ENCODE data around the gene SLC15A1. TPM values are rescaled to one million over a fixed set of nuclear protein-coding genes. Genes with fewer than 3 reads are reported as not detected.

The SLC15A1 gene
- total RNA-seq, 1 experiment from 2014 or later: 1.9 TPM

DNA sequence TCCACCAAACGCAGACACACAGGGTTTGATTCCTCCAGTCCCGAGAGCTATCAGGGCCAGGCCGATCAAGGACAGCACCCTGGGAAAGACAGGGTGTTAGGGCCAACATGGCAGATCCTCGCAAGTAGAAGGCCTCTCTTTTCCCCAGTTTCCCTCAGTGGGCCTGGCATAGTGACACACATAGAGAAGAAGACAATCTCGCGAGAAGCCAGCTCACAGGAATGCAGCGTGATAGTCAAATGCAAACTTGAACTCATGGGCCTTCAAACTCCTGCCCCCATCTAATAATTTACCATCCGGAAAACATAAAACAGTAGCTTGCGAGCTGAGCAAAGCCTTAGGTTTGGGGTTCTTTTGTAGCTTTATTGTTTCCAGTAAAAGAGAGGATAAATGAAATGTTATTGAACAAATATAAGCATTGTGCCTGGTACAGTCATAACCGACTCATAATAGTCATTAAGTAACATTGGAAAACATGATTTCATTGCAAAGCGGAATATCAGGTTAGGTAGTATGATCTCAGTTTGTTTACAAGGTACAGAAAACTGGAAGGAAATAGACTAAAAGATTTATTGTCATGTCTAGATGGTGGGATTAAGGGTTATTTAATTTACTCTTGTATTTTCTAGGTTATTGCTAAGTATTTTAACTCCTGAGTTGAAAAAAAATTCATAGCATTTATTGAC lies 30.5 kb downstream of the SLC15A1 start:
- Histone ChIP-seq H2BK15ac (ENCODE audit: low read depth, low read length) (no peak overlapping the region), H3K27ac (ENCODE audit: insufficient read length, low read depth, low read length) (no peak overlapping the region), H3K4ac (ENCODE audit: low read depth, low read length) (no peak overlapping the region), H3K9ac (ENCODE audit: extremely low read depth, insufficient read length, low read length) (no peak overlapping the region), H2BK120ac (ENCODE audit: low read depth, low read length, poor library complexity, severe bottlenecking) (no peak overlapping the region), H3K56ac (ENCODE audit: insufficient read length, low read depth, low read length) (no peak overlapping the region), H3K27me3 (ENCODE audit: insufficient read depth, low read length) (no peaks in the 10 kb centered on the region), H3T11ph (ENCODE audit: low read length) (no peak overlapping the region), H3K79me1 (ENCODE audit: insufficient read depth, low read depth, low read length, poor library complexity, severe bottlenecking) (no peaks in the 10 kb centered on the region), H3K4me2 (ENCODE audit: insufficient read depth, insufficient read length, low read length) (no peak overlapping the region), H2BK20ac (ENCODE audit: low read depth, low read length, poor library complexity, severe bottlenecking) (no peak overlapping the region), H3K23ac (ENCODE audit: insufficient read length, low read depth, low read length) (no peak overlapping the region), H4K5ac (ENCODE audit: insufficient read length, low read depth, low read length) (no peak overlapping the region), H2AK5ac (ENCODE audit: insufficient read length, low read length) (no peak overlapping the region), H3K4me1 (ENCODE audit: insufficient read depth, low read length) (no peaks in the 10 kb centered on the region), H4K20me1 (ENCODE audit: control insufficient read depth, insufficient read depth, insufficient read length) (no peaks in the 10 kb centered on the region), H3K79me2 (ENCODE audit: insufficient read depth, low read length) (no peaks in the 10 kb centered on the region), H3K9me3 (ENCODE audit: control insufficient read depth, low read depth, low read length) (no peaks in the 10 kb centered on the region), H4K8ac (replicated peaks; ENCODE audit: insufficient read length, low read depth, low read length) (no peak overlapping the region), H2AFZ (ENCODE audit: low read length) (no peak overlapping the region), H2BK12ac (ENCODE audit: insufficient read length, low read depth, low read length) (no peak overlapping the region), H3K23me2 (ENCODE audit: insufficient read length, low read depth, low read length, poor library complexity, severe bottlenecking) (no peaks in the 10 kb centered on the region), H3K14ac (ENCODE audit: insufficient read depth, low read length) (no peak overlapping the region), H3K18ac (ENCODE audit: insufficient read length, low read depth, low read length) (no peak overlapping the region), H2BK5ac (ENCODE audit: insufficient read length, low read length) (no peak overlapping the region), H4K91ac (ENCODE audit: insufficient read length, low read depth, low read length) (no peak overlapping the region)
- Mint-ChIP-seq H3K9me3 (no peaks in the 10 kb centered on the region; a peak in 1 of 5 replicates), H3K4me1 (no peaks in the 10 kb centered on the region), H3K36me3 (ENCODE audit: insufficient read depth in 1 of 3, low read depth in 3 of 3) (no peaks in the 10 kb centered on the region), H3K27ac (no peak overlapping the region), H3K27me3 (ENCODE audit: low read depth) (no peaks in the 10 kb centered on the region), H3K4me3 (no peak overlapping the region)
- DNase-seq: no peak
- no CpG with 5 or more reads among the region's 11 CpGs for WGBS (ENCODE audit: extremely low coverage, insufficient read length, low lambda C conversion rate)
- TF ChIP-seq, protein P1, sequence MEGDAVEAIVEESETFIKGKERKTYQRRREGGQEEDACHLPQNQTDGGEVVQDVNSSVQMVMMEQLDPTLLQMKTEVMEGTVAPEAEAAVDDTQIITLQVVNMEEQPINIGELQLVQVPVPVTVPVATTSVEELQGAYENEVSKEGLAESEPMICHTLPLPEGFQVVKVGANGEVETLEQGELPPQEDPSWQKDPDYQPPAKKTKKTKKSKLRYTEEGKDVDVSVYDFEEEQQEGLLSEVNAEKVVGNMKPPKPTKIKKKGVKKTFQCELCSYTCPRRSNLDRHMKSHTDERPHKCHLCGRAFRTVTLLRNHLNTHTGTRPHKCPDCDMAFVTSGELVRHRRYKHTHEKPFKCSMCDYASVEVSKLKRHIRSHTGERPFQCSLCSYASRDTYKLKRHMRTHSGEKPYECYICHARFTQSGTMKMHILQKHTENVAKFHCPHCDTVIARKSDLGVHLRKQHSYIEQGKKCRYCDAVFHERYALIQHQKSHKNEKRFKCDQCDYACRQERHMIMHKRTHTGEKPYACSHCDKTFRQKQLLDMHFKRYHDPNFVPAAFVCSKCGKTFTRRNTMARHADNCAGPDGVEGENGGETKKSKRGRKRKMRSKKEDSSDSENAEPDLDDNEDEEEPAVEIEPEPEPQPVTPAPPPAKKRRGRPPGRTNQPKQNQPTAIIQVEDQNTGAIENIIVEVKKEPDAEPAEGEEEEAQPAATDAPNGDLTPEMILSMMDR (conservative IDR thresholded peaks at IDR 0.05): no peak

All from H9 (cell line).